ENCODE measurements around the gene BTN1A1.

Gene BTN1A1

DNA sequence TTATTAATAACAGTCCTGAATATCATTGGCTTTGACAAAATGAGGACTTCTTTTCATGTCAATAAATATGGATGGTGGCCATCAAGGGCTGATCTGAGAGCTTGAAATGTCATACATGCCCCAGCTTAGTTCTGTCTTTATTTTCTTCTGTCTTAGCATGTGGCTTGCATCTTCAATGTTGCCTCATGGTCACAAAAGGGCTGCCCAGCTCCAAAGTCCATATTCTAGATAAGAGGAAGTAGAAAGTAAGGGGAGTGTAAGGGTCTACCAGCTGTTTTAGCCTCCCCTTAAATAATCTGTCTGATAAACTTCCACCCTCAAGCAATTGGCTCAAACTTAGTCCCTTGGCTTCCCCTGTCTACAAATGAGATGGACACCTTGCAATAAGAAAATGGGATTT is 28.1 kb upstream of the BTN1A1 start:
- no peak for DNase-seq (ENCODE audit: low read depth)
- TF ChIP-seq CTCF (IDR thresholded peaks at IDR 0.05; ENCODE audit: control insufficient read depth, insufficient read depth, low read depth, low read length, missing control alignments) = no peak
- H3K4me3 ChIP-seq (ENCODE audit: control insufficient read depth, low read depth, low read length) = no peak overlapping the region

DNA sequence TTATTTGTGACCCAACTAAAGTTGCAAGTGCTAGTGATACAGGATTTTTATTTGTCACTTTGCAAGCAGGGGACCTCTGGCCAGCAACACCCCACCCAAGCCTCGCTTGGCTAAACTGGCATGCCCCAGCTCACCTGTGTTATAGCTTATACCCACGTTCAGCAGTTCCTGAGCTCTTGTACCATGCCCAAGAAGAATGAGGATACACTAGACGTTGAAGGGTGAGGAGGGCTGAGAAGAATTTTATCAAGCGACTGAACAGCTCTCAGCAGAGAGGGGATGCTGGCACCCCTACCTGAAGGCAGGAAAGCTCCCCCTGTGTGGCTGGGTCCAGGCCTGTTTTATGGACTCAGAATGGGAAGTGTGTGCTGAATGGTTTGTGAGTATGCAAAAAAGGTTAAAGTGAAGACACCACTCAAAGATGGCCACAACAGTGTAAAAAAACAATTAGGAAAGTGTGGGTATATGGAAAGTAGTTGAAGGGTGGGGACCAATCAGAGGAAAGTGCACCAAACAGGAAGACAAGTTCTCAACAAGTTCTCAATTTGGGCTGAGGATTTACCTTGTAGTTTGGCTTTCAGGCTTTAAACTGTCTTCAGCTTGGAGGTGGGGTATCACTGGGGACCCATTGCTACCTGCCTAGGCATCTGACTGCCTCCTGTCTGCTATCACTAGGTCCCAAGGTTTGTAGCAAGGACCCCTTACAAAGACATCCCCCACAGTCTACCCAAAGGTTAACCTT is 27.4 kb upstream of the BTN1A1 start:
- TF ChIP-seq CTCF (IDR thresholded peaks at IDR 0.05; ENCODE audit: control insufficient read depth, insufficient read depth, low read depth, low read length, missing control alignments) = no peak
- no peak for DNase-seq (ENCODE audit: low read depth)
- no peak overlapping the region for H3K4me3 ChIP-seq (ENCODE audit: control insufficient read depth, low read depth, low read length)

DNA sequence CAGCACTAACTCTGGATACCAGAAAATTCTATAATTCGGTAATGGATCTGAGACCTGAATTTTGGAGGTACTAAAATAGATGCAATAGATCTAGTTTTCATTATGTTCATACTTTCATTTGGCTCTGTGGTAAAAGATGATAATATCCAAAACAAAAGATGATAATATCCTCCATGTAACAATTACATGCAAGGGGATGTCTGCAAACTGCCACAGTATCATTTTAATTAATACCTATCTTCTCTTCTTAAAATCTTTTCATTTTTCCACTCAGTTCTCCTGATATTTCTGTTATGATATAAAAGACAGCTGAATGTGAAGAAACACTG is 26.7 kb upstream of the BTN1A1 start:
- TF ChIP-seq CTCF (IDR thresholded peaks at IDR 0.05; ENCODE audit: control insufficient read depth, insufficient read depth, low read depth, low read length, missing control alignments) = no peak
- peak overlapping the region; percentile 24 for H3K4me3 ChIP-seq (ENCODE audit: control insufficient read depth, low read depth, low read length)
- DNase-seq (ENCODE audit: low read depth) = no peak

- peak; percentile 81 for DNase-seq (ENCODE audit: low read depth)
- H3K4me3 ChIP-seq (ENCODE audit: control insufficient read depth, low read depth, low read length) = peak overlapping the region; percentile 33
- no peak for TF ChIP-seq CTCF (IDR thresholded peaks at IDR 0.05; ENCODE audit: control insufficient read depth, insufficient read depth, low read depth, low read length, missing control alignments)
Observed at GRCh38 chr6:26473758-26474438, 26.2 kb upstream of the BTN1A1 start.

GRCh38 chr6:26474439-26474881 is 25.6 kb upstream of the BTN1A1 start:
- no peak for TF ChIP-seq CTCF (IDR thresholded peaks at IDR 0.05; ENCODE audit: control insufficient read depth, insufficient read depth, low read depth, low read length, missing control alignments)
- peak overlapping the region; percentile 33 for H3K4me3 ChIP-seq (ENCODE audit: control insufficient read depth, low read depth, low read length)
- no peak for DNase-seq (ENCODE audit: low read depth)

DNA sequence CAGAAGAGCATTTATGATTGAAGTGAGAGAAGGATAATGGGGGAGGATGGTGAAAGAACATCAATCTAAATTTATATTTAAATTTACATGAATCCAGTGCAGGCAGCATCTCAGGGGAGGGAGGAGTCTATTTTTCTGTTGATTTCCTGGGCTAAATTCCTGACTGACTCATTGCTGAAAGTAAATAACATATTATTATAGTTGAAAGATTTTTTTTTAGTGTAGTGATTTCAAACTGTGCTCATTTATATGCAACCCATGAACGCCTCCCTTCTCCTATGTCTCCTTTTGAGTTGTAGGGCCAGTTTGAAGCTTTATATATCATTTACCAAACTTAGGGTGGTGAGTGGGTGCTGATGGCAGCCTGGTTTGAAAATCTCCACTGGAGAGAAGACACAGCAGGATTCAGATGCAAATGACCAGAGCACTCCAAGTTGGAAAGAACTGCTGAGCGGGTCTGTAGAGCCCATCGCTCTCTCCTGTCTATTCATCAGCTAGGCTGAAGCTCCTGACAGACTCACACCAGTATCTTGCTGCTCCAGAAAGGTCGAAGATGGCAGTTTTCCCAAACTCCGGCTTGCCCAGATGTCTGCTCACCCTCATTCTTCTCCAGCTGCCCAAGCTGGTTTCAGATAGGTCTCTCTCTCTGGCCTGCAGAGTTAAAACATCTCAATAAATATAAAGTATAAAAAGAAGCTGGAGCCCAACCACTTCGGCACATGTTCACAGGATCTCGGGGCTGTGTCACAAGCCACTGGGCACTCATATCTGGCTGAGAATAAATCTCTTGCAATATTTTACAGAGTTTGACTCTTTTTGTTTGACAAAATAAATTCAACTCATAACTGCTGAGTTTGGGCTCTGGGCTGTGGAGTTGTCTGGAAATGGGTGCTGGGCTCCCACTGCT is 24.0 kb upstream of the BTN1A1 start:
- DNase-seq (ENCODE audit: low read depth) = no peak
- no peak overlapping the region for H3K4me3 ChIP-seq (ENCODE audit: control insufficient read depth, low read depth, low read length)
- TF ChIP-seq CTCF (IDR thresholded peaks at IDR 0.05; ENCODE audit: control insufficient read depth, insufficient read depth, low read depth, low read length, missing control alignments) = no peak

Measured in AG09309 (cell line).